Neural progenitor cell (in vitro differentiated cells): Measurements from ENCODE around the gene CSF1.

Experiments used
- EZH2 ChIP-seq: fragments of 200-600 bp; sonication (generic); IDR thresholded peaks from 2 replicates; pipeline ENCODE4 v1.6.1; 2017; ENCODE audit warnings: antibody characterized with exemption, mild to moderate bottlenecking, moderate library complexity
- EZH2phosphoT487 ChIP-seq: fragments of 200-600 bp; sonication (generic); IDR thresholded peaks from 2 replicates; pipeline ENCODE4 v1.6.1; 2017; ENCODE audit warnings: antibody characterized with exemption
- TF ChIP-seq, protein P1 (sequence below): fragments of 200-600 bp; sonication (generic); IDR thresholded peaks from 2 replicates; pipeline ENCODE4 v1.5.1; 2017; ENCODE audit warnings: antibody characterized with exemption, mild to moderate bottlenecking

DNA sequence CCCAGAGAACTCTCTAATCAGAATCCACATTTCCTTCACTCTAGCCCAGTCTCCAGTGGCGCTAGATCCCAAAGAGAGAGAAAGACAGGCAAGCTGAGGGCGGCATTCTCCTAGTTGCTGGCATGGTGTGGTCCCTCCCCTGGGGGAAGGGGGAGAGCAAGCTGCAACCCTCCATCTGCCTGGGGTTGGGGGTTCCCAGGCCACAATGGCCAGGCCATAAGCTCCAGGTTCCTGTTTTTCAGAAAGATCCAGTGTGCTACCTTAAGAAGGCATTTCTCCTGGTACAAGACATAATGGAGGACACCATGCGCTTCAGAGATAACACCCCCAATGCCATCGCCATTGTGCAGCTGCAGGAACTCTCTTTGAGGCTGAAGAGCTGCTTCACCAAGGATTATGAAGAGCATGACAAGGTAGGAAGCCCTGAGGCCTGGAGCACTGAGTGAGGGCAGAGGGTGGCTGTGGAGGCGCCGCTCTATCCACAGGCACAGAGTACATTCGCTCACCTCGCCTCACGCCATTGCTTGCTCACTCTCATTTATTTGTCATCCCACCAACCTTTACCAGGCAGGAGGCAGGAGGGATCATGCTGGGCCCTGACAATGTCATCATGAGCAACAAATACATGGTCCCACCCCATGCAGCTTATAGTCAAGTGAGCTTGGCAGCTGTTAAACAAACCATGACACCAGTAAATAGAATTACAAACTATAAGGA, 6.6 kb downstream of the CSF1 start:
- TF ChIP-seq, protein P1, sequence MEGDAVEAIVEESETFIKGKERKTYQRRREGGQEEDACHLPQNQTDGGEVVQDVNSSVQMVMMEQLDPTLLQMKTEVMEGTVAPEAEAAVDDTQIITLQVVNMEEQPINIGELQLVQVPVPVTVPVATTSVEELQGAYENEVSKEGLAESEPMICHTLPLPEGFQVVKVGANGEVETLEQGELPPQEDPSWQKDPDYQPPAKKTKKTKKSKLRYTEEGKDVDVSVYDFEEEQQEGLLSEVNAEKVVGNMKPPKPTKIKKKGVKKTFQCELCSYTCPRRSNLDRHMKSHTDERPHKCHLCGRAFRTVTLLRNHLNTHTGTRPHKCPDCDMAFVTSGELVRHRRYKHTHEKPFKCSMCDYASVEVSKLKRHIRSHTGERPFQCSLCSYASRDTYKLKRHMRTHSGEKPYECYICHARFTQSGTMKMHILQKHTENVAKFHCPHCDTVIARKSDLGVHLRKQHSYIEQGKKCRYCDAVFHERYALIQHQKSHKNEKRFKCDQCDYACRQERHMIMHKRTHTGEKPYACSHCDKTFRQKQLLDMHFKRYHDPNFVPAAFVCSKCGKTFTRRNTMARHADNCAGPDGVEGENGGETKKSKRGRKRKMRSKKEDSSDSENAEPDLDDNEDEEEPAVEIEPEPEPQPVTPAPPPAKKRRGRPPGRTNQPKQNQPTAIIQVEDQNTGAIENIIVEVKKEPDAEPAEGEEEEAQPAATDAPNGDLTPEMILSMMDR, result no peak
- no peak for TF ChIP-seq EZH2phosphoT487
- no peak for TF ChIP-seq EZH2
